Measurements from ENCODE around the gene ANO10. TPM values are rescaled to one million over a fixed set of nuclear protein-coding genes. Genes with fewer than 3 reads are reported as not detected.
A peak's percentile ranks its signal among the peaks of the same experiment; 100 is the strongest.
"Not testable (repeated sequence)": the region's sequence is repeated elsewhere in the genome, so short reads cannot be mapped to it uniquely, and the experiment has no call there.

ANO10 gene
- total RNA-seq, 1 experiment from 2014 or later: 23.7 TPM

- intact Hi-C loops (cut with micrococcal nuclease): loop anchor here (10.0 kb wide), 1 partner anchor 143 kb away; no protein-coding TSS in a partner anchor
- BruUV-seq (replicated peaks): TSS peak; percentile 55
- H3K27me3 ChIP-seq (ENCODE audit: low read length): no peaks in the 10 kb centered on the region
- H3K79me2 ChIP-seq (ENCODE audit: low read length): no peaks in the 10 kb centered on the region
- H3K36me3 ChIP-seq (ENCODE audit: low read depth, low read length): no peaks in the 10 kb centered on the region
- ChIA-PET CTCF (no interaction called here), POLR2A (ENCODE audit: unreplicated experiment) (no interaction called here)
- no peak overlapping the region for H3K4me3 ChIP-seq (ENCODE audit: low read length)
- TF ChIP-seq EZH2phosphoT487 (IDR thresholded peaks at IDR 0.05; ENCODE audit: borderline replicate concordance, low read length) (no peak), CTCF (conservative IDR thresholded peaks at IDR 0.05; ENCODE audit: low read depth, low read length) (no peak), EZH2 (IDR thresholded peaks at IDR 0.05; ENCODE audit: low read length, unreplicated experiment) (no peak)
- no peaks in the 10 kb centered on the region for H4K20me1 ChIP-seq (ENCODE audit: low read length)
- no peaks in the 10 kb centered on the region for H3K9me2 ChIP-seq (replicated peaks; ENCODE audit: low read length)
- H3K4me2 ChIP-seq (ENCODE audit: low read length): no peak overlapping the region
- 0 out of 2 replicates have a peak overlapping the region, but pooled peaks have one; percentile 7 for H3K9ac ChIP-seq (ENCODE audit: low read length)
- no peak for DNase-seq
- no peaks in the 10 kb centered on the region for H3F3A ChIP-seq (ENCODE audit: low read length, unreplicated experiment)
- H3K27ac ChIP-seq (ENCODE audit: low read length): peak overlapping the region; percentile 40
- peak; percentile 48 for ATAC-seq
- no peaks in the 10 kb centered on the region for H3K9me3 ChIP-seq (ENCODE audit: low read length)
- peaks cover 15% of the 10 kb centered on the region for H3K4me1 ChIP-seq (ENCODE audit: insufficient read depth, low read length)
- H2AFZ ChIP-seq (ENCODE audit: low read length): no peak overlapping the region
Measured at GRCh38 chr3:43497422-43497821, 124.4 kb downstream of the ANO10 start.

DNA sequence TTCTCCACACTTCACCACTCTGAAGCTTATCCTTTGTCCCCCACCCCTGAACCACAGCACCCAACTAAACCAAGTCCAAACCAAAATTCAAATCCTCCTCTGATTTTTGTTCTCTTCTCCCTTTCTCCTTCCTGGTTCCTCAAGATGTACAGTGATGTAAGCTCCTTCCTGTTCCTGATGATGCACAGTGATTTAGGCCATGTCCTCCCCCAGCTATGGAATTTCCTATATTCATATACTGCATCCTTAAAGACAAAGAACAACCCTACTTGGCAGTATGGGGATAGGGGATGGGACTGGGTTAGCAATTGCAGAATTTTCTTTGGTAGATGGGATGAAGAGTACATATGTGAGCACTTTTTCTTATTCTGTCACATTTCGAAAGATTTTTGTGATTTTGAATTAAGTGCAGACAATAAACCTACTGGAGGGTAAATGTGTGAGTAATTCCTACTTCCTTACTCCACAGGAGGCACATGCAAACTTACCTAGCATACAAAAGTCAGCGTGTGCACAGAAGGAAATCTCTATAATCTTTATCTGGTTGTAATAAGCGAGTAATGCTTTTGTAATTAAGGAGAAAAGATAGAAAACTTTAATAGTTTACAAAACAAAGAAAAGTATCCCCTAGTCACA is 125.0 kb downstream of the ANO10 start:
- no peaks in the 10 kb centered on the region for H3K9me2 ChIP-seq (replicated peaks; ENCODE audit: low read length)
- ATAC-seq (peak; percentile 54), DNase-seq (no peak)
- ChIA-PET CTCF (no interaction called here), POLR2A (ENCODE audit: unreplicated experiment) (no interaction called here)
- BruUV-seq (replicated peaks): no TSS peak
- no peaks in the 10 kb centered on the region for H3K79me2 ChIP-seq (ENCODE audit: low read length)
- no peaks in the 10 kb centered on the region for H3K36me3 ChIP-seq (ENCODE audit: low read depth, low read length)
- H3K4me1 ChIP-seq (ENCODE audit: insufficient read depth, low read length): peaks cover 15% of the 10 kb centered on the region
- H4K20me1 ChIP-seq (ENCODE audit: low read length): no peaks in the 10 kb centered on the region
- intact Hi-C loops (cut with micrococcal nuclease): loop anchor here (10.0 kb wide), 1 partner anchor 142 kb away; no protein-coding TSS in a partner anchor
- no peaks in the 10 kb centered on the region for H3F3A ChIP-seq (ENCODE audit: low read length, unreplicated experiment)
- H3K27me3 ChIP-seq (ENCODE audit: low read length): no peaks in the 10 kb centered on the region
- H2AFZ ChIP-seq (ENCODE audit: low read length): no peak overlapping the region
- no peaks in the 10 kb centered on the region for H3K9me3 ChIP-seq (ENCODE audit: low read length)
- TF ChIP-seq EZH2 (IDR thresholded peaks at IDR 0.05; ENCODE audit: low read length, unreplicated experiment): no peak
- no peak for TF ChIP-seq EZH2phosphoT487 (IDR thresholded peaks at IDR 0.05; ENCODE audit: borderline replicate concordance, low read length)
- no peak for TF ChIP-seq CTCF (conservative IDR thresholded peaks at IDR 0.05; ENCODE audit: low read depth, low read length)
- no peak overlapping the region for H3K4me2 ChIP-seq (ENCODE audit: low read length)
- peak overlapping the region; percentile 40 for H3K27ac ChIP-seq (ENCODE audit: low read length)
- H3K9ac ChIP-seq (ENCODE audit: low read length): 0 out of 2 replicates have a peak overlapping the region, but pooled peaks have one; percentile 7
- no peak overlapping the region for H3K4me3 ChIP-seq (ENCODE audit: low read length)

DNA sequence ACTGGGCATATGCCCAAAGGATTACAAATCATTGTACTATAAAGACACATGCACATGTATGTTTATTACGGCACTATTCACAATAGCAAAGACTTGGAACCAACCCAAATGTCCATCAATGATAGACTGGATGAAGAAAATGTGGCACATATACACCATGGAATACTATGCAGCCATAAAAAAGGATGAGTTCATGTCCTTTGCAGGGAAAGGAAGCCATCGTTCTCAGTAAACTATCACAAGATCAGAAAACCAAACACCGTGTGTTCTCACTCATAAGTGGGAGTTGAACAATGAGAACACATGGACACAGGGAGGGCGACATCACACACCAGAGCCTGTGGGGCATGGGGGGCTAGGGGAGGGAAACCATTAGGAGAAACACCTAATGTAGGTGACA is 128.9 kb downstream of the ANO10 start:
- ATAC-seq; H3K27ac ChIP-seq (ENCODE audit: low read length); DNase-seq; H4K20me1 ChIP-seq (ENCODE audit: low read length); H3K9ac ChIP-seq (ENCODE audit: low read length); H2AFZ ChIP-seq (ENCODE audit: low read length); H3K4me2 ChIP-seq (ENCODE audit: low read length); H3K79me2 ChIP-seq (ENCODE audit: low read length); BruUV-seq (replicated peaks); H3K9me2 ChIP-seq (replicated peaks; ENCODE audit: low read length); CTCF ChIA-PET; H3K27me3 ChIP-seq (ENCODE audit: low read length); H3K4me3 ChIP-seq (ENCODE audit: low read length); H3K36me3 ChIP-seq (ENCODE audit: low read depth, low read length); H3F3A ChIP-seq (ENCODE audit: low read length, unreplicated experiment); H3K9me3 ChIP-seq (ENCODE audit: low read length): not testable (repeated sequence)
- POLR2A ChIA-PET (ENCODE audit: unreplicated experiment): interaction anchor here (0.7 kb wide), 1 partner anchor 315 kb away, joined by 4 read pairs; no protein-coding TSS in a partner anchor
- H3K4me1 ChIP-seq (ENCODE audit: insufficient read depth, low read length): peaks cover 12% of the 10 kb centered on the region
- intact Hi-C loops (cut with micrococcal nuclease): loop anchor here (10.0 kb wide), 1 partner anchor 138 kb away; no protein-coding TSS in a partner anchor

DNA sequence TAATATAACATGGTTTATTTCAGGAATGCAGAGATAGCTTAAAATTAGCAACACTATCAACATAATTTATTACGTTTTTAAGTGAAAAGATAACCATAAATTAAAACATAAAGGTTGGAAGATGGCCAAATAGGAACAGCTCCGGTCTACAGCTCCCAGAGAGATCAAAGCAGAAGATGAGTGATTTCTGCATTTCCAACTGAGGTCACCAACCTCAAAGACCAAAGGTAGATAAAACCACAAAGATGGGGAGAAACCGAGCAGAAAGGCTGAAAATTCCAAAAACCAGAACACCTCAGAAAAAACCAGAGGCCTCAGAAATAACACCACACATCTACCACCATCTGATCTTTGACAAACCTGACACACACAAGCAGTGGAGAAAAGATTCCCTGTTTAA is 130.0 kb downstream of the ANO10 start:
- H3K4me1 ChIP-seq (ENCODE audit: insufficient read depth, low read length); H3K9me3 ChIP-seq (ENCODE audit: low read length); BruUV-seq (replicated peaks); H3K4me3 ChIP-seq (ENCODE audit: low read length); DNase-seq; H2AFZ ChIP-seq (ENCODE audit: low read length); ATAC-seq; H3K4me2 ChIP-seq (ENCODE audit: low read length); H3K9ac ChIP-seq (ENCODE audit: low read length); H3K36me3 ChIP-seq (ENCODE audit: low read depth, low read length); H4K20me1 ChIP-seq (ENCODE audit: low read length); H3K27me3 ChIP-seq (ENCODE audit: low read length); POLR2A ChIA-PET (ENCODE audit: unreplicated experiment); H3K27ac ChIP-seq (ENCODE audit: low read length); H3K9me2 ChIP-seq (replicated peaks; ENCODE audit: low read length); H3K79me2 ChIP-seq (ENCODE audit: low read length); CTCF ChIA-PET; H3F3A ChIP-seq (ENCODE audit: low read length, unreplicated experiment): not testable (repeated sequence)
- intact Hi-C loops (cut with micrococcal nuclease): loop anchor here (10.0 kb wide), 1 partner anchor 137 kb away; no protein-coding TSS in a partner anchor
